Measurements from ENCODE around the gene NLRP12.
A peak's percentile ranks its signal among the peaks of the same experiment; 100 is the strongest.
"Not testable (repeated sequence)": the region's sequence is repeated elsewhere in the genome, so short reads cannot be mapped to it uniquely, and the experiment has no call there.

The NLRP12 gene

GRCh38 chr19:53781332-53781731 lies 42.8 kb downstream of the NLRP12 start:
- DNase-seq (ENCODE audit: low spot score): not testable (repeated sequence)

- no peak for DNase-seq (ENCODE audit: low spot score)
Observed at GRCh38 chr19:53780506-53780905, 43.6 kb downstream of the NLRP12 start.

GRCh38 chr19:53775524-53775923 lies 48.6 kb downstream of the NLRP12 start:
- DNase-seq (ENCODE audit: low spot score): no peak

- DNase-seq (ENCODE audit: low spot score): not testable (repeated sequence)
Observed at GRCh38 chr19:53774491-53774890, 49.6 kb downstream of the NLRP12 start.

GRCh38 chr19:53773999-53774398 lies 50.1 kb downstream of the NLRP12 start:
- no peak for DNase-seq (ENCODE audit: low spot score)

GRCh38 chr19:53772943-53773342 lies 51.2 kb downstream of the NLRP12 start:
- DNase-seq (ENCODE audit: low spot score): peak; percentile 54

GRCh38 chr19:53771144-53771543 lies 53.0 kb downstream of the NLRP12 start:
- DNase-seq (ENCODE audit: low spot score): no peak

GRCh38 chr19:53769696-53770309 lies 54.3 kb downstream of the NLRP12 start:
- DNase-seq (ENCODE audit: low spot score): not testable (repeated sequence)

- no peak for DNase-seq (ENCODE audit: low spot score)
Observed at GRCh38 chr19:53768401-53768800, 55.7 kb downstream of the NLRP12 start.

- DNase-seq (ENCODE audit: low spot score): not testable (repeated sequence)
Observed at GRCh38 chr19:53758991-53759390, 65.1 kb downstream of the NLRP12 start.

All from globus pallidus (tissue), 1 donor.